ENCODE results near the gene NSUN6. TPM values are rescaled to one million over a fixed set of nuclear protein-coding genes. Genes with fewer than 3 reads are reported as not detected.

The NSUN6 gene
- total and polyA plus RNA-seq, 10 of the 15 experiments (the other 5 are each of a cell fraction or from before 2014, with no cell fraction given): 10.2 to 25.0 (median 15.6) TPM

DNA sequence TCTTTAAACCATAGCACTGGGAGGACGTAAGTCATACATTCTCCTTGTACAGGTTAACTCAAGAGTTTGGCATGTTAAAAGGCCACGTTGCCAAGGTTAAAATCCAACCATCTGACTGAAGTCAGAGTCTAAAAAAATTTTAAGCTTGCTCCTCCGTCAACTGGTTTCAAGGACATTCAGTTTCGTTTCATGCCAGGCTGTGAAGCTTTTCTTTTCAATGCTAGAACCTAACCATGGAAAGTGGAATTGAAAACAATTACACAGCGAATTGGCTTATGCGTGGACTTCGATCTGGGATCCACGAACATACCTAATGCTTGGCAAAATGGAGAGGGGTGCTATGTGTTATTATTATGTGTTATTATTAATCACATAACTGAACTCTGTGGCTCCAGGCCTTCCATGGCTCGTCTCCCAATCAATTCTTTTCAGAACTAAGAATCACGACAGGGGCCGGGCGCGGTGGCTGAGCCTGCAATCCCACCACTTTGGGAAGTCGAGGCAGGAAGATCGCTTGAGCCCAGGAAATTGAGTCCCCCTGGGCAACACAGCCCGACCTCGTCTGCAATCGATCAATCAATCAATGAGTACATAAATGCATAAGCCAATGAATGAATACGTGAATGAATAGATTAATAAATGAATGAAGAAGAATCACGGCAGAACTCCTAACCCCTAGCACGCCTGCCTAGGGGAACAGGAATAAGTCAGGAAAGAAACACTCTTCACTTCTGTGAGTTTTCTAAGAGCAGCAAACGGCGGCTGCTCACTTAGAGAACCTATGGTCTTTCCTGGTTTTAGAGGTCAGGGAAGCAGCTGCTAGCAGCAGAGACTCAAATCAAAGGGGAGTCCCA lies 7.1 kb upstream of the NSUN6 start (continued):
- TF ChIP-seq, protein P1, sequence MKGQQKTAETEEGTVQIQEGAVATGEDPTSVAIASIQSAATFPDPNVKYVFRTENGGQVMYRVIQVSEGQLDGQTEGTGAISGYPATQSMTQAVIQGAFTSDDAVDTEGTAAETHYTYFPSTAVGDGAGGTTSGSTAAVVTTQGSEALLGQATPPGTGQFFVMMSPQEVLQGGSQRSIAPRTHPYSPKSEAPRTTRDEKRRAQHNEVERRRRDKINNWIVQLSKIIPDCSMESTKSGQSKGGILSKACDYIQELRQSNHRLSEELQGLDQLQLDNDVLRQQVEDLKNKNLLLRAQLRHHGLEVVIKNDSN (IDR thresholded peaks at IDR 0.05; ENCODE audit: borderline replicate concordance, extremely low read length, insufficient read depth, low read depth, low read length): no peak
- no peak for TF ChIP-seq CBX3 (IDR thresholded peaks at IDR 0.05; ENCODE audit: borderline replicate concordance, low read depth)
- TF ChIP-seq STAT1 (conservative IDR thresholded peaks at IDR 0.05): 0 out of 2 replicates have a peak, but pooled peaks have one; percentile 27
- no peak for TF ChIP-seq SREBF1 (IDR thresholded peaks at IDR 0.05; ENCODE audit: low read length)
- 0 out of 2 replicates have a peak, but pooled peaks have one; percentile 22 for TF ChIP-seq RAD51 (IDR thresholded peaks at IDR 0.05)
- TF ChIP-seq SMARCA5 (IDR thresholded peaks at IDR 0.05): peak; percentile 75; the same call in 1 of the 2 replicates
- 0 out of 2 replicates have a peak, but pooled peaks have one; percentile 56 for TF ChIP-seq LARP7 (IDR thresholded peaks at IDR 0.05)
- no peak; the same call in 1 of the 2 replicates for TF ChIP-seq MXI1 (IDR thresholded peaks at IDR 0.05; ENCODE audit: low read depth, low read length)
- no peak for TF ChIP-seq TBL1XR1 (IDR thresholded peaks at IDR 0.05; ENCODE audit: low read depth, low read length)
- TF ChIP-seq ZSCAN29 (IDR thresholded peaks at IDR 0.05): no peak
- TF ChIP-seq GATAD2B (conservative IDR thresholded peaks at IDR 0.05; ENCODE audit: low read depth): no peak
- peak in 1 of 2 experiments; percentile 1; a peak in 1 of 4 replicates for TF ChIP-seq IKZF2 (IDR thresholded peaks at IDR 0.05)
- TF ChIP-seq, protein P2, sequence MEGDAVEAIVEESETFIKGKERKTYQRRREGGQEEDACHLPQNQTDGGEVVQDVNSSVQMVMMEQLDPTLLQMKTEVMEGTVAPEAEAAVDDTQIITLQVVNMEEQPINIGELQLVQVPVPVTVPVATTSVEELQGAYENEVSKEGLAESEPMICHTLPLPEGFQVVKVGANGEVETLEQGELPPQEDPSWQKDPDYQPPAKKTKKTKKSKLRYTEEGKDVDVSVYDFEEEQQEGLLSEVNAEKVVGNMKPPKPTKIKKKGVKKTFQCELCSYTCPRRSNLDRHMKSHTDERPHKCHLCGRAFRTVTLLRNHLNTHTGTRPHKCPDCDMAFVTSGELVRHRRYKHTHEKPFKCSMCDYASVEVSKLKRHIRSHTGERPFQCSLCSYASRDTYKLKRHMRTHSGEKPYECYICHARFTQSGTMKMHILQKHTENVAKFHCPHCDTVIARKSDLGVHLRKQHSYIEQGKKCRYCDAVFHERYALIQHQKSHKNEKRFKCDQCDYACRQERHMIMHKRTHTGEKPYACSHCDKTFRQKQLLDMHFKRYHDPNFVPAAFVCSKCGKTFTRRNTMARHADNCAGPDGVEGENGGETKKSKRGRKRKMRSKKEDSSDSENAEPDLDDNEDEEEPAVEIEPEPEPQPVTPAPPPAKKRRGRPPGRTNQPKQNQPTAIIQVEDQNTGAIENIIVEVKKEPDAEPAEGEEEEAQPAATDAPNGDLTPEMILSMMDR (IDR thresholded peaks at IDR 0.05 in 2 of 3, conservative IDR thresholded peaks at IDR 0.05 in 1 of 3; ENCODE audit: control insufficient read depth in 2 of 3, extremely low read depth in 1 of 3, insufficient read depth in 1 of 3, low read depth in 3 of 3, low read length in 3 of 3): no peak
- TF ChIP-seq DPF2 (IDR thresholded peaks at IDR 0.05): 0 out of 2 replicates have a peak, but pooled peaks have one; percentile 11
- TF ChIP-seq, protein P3, sequence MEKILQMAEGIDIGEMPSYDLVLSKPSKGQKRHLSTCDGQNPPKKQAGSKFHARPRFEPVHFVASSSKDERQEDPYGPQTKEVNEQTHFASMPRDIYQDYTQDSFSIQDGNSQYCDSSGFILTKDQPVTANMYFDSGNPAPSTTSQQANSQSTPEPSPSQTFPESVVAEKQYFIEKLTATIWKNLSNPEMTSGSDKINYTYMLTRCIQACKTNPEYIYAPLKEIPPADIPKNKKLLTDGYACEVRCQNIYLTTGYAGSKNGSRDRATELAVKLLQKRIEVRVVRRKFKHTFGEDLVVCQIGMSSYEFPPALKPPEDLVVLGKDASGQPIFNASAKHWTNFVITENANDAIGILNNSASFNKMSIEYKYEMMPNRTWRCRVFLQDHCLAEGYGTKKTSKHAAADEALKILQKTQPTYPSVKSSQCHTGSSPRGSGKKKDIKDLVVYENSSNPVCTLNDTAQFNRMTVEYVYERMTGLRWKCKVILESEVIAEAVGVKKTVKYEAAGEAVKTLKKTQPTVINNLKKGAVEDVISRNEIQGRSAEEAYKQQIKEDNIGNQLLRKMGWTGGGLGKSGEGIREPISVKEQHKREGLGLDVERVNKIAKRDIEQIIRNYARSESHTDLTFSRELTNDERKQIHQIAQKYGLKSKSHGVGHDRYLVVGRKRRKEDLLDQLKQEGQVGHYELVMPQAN (conservative IDR thresholded peaks at IDR 0.05): peak; percentile 67; the same call in 1 of the 2 replicates
- peak; percentile 60; the same call in 1 of the 2 replicates for TF ChIP-seq TCF3 (IDR thresholded peaks at IDR 0.05; ENCODE audit: borderline replicate concordance, insufficient read depth, low read depth, low read length)
- TF ChIP-seq, protein P4, sequence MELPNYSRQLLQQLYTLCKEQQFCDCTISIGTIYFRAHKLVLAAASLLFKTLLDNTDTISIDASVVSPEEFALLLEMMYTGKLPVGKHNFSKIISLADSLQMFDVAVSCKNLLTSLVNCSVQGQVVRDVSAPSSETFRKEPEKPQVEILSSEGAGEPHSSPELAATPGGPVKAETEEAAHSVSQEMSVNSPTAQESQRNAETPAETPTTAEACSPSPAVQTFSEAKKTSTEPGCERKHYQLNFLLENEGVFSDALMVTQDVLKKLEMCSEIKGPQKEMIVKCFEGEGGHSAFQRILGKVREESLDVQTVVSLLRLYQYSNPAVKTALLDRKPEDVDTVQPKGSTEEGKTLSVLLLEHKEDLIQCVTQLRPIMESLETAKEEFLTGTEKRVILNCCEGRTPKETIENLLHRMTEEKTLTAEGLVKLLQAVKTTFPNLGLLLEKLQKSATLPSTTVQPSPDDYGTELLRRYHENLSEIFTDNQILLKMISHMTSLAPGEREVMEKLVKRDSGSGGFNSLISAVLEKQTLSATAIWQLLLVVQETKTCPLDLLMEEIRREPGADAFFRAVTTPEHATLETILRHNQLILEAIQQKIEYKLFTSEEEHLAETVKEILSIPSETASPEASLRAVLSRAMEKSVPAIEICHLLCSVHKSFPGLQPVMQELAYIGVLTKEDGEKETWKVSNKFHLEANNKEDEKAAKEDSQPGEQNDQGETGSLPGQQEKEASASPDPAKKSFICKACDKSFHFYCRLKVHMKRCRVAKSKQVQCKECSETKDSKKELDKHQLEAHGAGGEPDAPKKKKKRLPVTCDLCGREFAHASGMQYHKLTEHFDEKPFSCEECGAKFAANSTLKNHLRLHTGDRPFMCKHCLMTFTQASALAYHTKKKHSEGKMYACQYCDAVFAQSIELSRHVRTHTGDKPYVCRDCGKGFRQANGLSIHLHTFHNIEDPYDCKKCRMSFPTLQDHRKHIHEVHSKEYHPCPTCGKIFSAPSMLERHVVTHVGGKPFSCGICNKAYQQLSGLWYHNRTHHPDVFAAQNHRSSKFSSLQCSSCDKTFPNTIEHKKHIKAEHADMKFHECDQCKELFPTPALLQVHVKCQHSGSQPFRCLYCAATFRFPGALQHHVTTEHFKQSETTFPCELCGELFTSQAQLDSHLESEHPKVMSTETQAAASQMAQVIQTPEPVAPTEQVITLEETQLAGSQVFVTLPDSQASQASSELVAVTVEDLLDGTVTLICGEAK (IDR thresholded peaks at IDR 0.05; ENCODE audit: borderline replicate concordance): 0 out of 2 replicates have a peak, but pooled peaks have one; percentile 14

Data from GM12878 (cell line).